Trophoblast cell (in vitro differentiated cells and primary cell): ENCODE measurements around the gene JMJD8.

Source experiments
- DNase-seq, 2 donors: peaks; one replicate each; pipeline ENCODE4 v3.0.0-alpha.2; 2016
- H2AFZ ChIP-seq: 2 replicates; pipeline ENCODE4 v1.6.1; 2013; ENCODE audit warnings: low read length, moderate library complexity, mild to moderate bottlenecking; ENCODE audit not compliant: insufficient read depth, poor library complexity
- H2AK5ac ChIP-seq: 2 replicates; pipeline ENCODE4 v1.6.1; 2013; ENCODE audit warnings: mild to moderate bottlenecking, low read length
- H2BK120ac ChIP-seq: 2 replicates; pipeline ENCODE4 v1.6.1; 2013; ENCODE audit warnings: low read length, mild to moderate bottlenecking, moderate library complexity; ENCODE audit not compliant: insufficient read depth, poor library complexity
- H2BK12ac ChIP-seq: 2 replicates; pipeline ENCODE4 v1.6.1; 2013; ENCODE audit warnings: mild to moderate bottlenecking, low read length, moderate library complexity
- H2BK5ac ChIP-seq: 2 replicates; pipeline ENCODE4 v1.6.1; 2013; ENCODE audit warnings: low read length, low read depth, moderate library complexity, mild to moderate bottlenecking; ENCODE audit not compliant: poor library complexity
- H3K14ac ChIP-seq: 2 replicates; pipeline ENCODE4 v1.6.1; 2013; ENCODE audit warnings: mild to moderate bottlenecking, low read length
- H3K18ac ChIP-seq: 2 replicates; pipeline ENCODE4 v1.6.1; 2013; ENCODE audit warnings: mild to moderate bottlenecking, low read length
- H3K23ac ChIP-seq: 2 replicates; pipeline ENCODE4 v1.6.1; 2013; ENCODE audit warnings: low read length
- H3K27ac ChIP-seq: 2 replicates; pipeline ENCODE4 v1.5.1; 2013; ENCODE audit warnings: low read depth, mild to moderate bottlenecking, inconsistent platforms, low read length, moderate library complexity
- H3K27me3 ChIP-seq: 2 replicates; pipeline ENCODE4 v1.6.1; 2013; ENCODE audit warnings: inconsistent platforms, mild to moderate bottlenecking, low read length, moderate library complexity; ENCODE audit not compliant: insufficient read depth
- H3K36me3 ChIP-seq, 2 experiments: 1 replicate in 1 of 2; 2 replicates in 1 of 2; pipeline ENCODE4 v1.6.1; 2013; ENCODE audit warnings: low read length in 2 of 2, mild to moderate bottlenecking in 2 of 2, moderate library complexity in 1 of 2; ENCODE audit not compliant: insufficient read depth in 2 of 2, control insufficient read depth in 1 of 2
- H3K4ac ChIP-seq: 2 replicates; pipeline ENCODE4 v1.6.1; 2013; ENCODE audit warnings: low read depth, mild to moderate bottlenecking, low read length, moderate library complexity
- H3K4me1 ChIP-seq, 2 experiments: 1 replicate in 1 of 2; 2 replicates in 1 of 2; pipeline ENCODE4 v1.6.1; 2013; ENCODE audit warnings: low read length in 2 of 2, mild to moderate bottlenecking in 2 of 2, moderate library complexity in 1 of 2; ENCODE audit not compliant: insufficient read depth in 2 of 2, control insufficient read depth in 1 of 2
- H3K4me2 ChIP-seq: 2 replicates; pipeline ENCODE4 v1.6.1; 2013; ENCODE audit warnings: inconsistent platforms, mild to moderate bottlenecking, low read length, moderate library complexity
- H3K4me3 ChIP-seq: 2 replicates; pipeline ENCODE4 v1.5.1; 2013; ENCODE audit warnings: mild to moderate bottlenecking, low read depth, low read length, inconsistent platforms
- H3K79me1 ChIP-seq: one replicate; pipeline ENCODE4 v1.6.1; 2013; ENCODE audit warnings: low read length
- H3K79me2 ChIP-seq: 2 replicates; pipeline ENCODE4 v1.6.1; 2013; ENCODE audit warnings: low read length, mild to moderate bottlenecking; ENCODE audit not compliant: control insufficient read depth, insufficient read depth, poor library complexity
- H3K9ac ChIP-seq: 2 replicates; pipeline ENCODE4 v1.6.1; 2013; ENCODE audit warnings: mild to moderate bottlenecking, low read length
- H3K9me3 ChIP-seq: 2 replicates; pipeline ENCODE4 v1.6.1; 2013; ENCODE audit warnings: low read depth, mild to moderate bottlenecking, control low read depth, inconsistent platforms, low read length; ENCODE audit not compliant: insufficient read depth
- H4K12ac ChIP-seq: 2 replicates; pipeline ENCODE4 v1.6.1; 2013; ENCODE audit warnings: low read depth, mild to moderate bottlenecking, low read length, moderate library complexity
- H4K8ac ChIP-seq: 2 replicates; pipeline ENCODE4 v1.6.1; 2013; ENCODE audit warnings: low read depth, mild to moderate bottlenecking, low read length, moderate library complexity
- H4K91ac ChIP-seq: one replicate; pipeline ENCODE4 v1.6.1; 2013; ENCODE audit warnings: low read depth, mild to moderate bottlenecking, low read length, moderate library complexity
- WGBS: extraction: QIAGEN DNeasy Blood & Tissue Kit; methylation state at CpG from one replicate; pipeline ENCODE4 v1.1.7; 2013; ENCODE audit warnings: missing lambda C conversion rate; ENCODE audit not compliant: insufficient read length, insufficient coverage; ENCODE audit errors: extremely low coverage; 5-methylcytosine and 5-hydroxymethylcytosine counted together

The JMJD8 gene

DNA sequence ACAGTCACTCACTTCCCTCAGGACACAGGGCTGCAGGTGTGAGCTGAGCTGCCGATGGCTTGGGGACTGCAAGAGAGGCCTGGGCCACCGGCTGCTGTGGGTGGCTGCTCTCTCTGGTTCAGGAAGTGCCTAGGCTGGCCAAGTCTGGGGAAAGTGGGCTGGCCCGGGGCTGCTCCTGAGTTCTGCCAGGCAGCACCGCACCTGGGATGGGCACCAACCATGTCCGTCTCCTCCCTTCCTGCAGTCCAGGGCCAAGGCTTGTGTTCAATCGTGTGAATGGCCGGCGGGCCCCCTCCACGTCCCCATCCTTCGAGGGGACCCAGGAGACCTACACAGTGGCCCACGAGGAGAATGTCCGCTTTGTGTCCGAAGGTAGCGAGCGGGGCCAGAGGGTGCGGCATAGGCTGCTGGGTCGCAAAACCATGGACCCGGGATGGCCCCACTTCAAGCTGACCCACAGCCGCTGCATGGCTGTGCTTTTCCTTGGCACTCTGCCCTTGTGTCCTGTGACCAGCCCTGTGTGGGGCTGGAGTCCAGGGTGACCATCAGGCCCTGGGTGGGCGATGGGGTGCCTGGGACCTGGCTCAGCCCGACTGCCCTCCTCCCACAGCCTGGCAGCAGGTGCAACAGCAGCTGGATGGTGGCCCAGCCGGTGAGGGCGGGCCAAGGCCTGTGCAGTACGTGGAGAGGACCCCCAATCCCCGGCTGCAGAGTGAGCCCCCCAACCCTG lies 36.8 kb downstream of the JMJD8 start:
- H2AK5ac ChIP-seq: no peak overlapping the region
- H2BK120ac ChIP-seq: no peak overlapping the region
- H3K9me3 ChIP-seq: peaks cover 1% of the 10 kb centered on the region
- H4K8ac ChIP-seq: no peak overlapping the region
- H2BK5ac ChIP-seq: no peak overlapping the region
- H3K27ac ChIP-seq: no peak overlapping the region
- no peak overlapping the region for H3K18ac ChIP-seq
- peaks cover 3 to 9% of the 10 kb centered on the region in 2 experiments for H3K36me3 ChIP-seq
- peaks cover 7% of the 10 kb centered on the region for H3K79me2 ChIP-seq
- H3K4me3 ChIP-seq: no peak overlapping the region
- H3K4ac ChIP-seq: no peak overlapping the region
- WGBS: no CpG with 5 or more reads among the region's 25 CpGs
- no peak overlapping the region for H4K12ac ChIP-seq
- H2AFZ ChIP-seq: no peak overlapping the region
- H3K14ac ChIP-seq: no peak overlapping the region
- H3K23ac ChIP-seq: no peak overlapping the region
- H3K27me3 ChIP-seq: no peaks in the 10 kb centered on the region
- H3K4me2 ChIP-seq: no peak overlapping the region
- H3K9ac ChIP-seq: no peak overlapping the region
- H3K4me1 ChIP-seq: peaks cover 15 to 27% of the 10 kb centered on the region in 2 experiments
- peaks cover 13% of the 10 kb centered on the region for H3K79me1 ChIP-seq
- DNase-seq: no peak
- no peak overlapping the region for H4K91ac ChIP-seq
- H2BK12ac ChIP-seq: no peak overlapping the region

DNA sequence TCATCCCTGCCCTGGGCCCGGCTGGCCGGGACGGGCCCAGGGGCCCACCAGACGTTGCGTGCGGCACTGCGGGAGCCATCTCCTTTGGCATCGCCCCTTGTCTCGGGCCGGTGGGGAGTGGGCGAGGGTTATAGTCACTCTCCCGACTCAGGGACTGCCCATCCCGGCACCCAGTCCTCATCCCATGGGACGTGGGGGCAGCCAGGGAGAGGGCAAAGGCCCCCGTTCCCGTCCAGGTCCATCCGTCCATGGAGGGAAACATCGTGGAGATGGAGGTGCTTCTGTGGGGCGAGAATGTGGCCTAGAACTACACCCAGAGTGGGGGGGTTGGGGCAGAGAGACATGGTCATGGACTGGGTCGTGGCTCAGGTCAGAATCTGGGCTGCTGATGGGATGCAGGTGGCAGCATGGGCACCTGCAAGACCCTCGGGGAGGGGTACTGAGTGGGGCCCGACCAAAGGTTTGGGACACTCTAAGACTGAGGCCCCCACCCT lies 37.4 kb downstream of the JMJD8 start:
- H3K18ac ChIP-seq: no peak overlapping the region
- H3K4me2 ChIP-seq: no peak overlapping the region
- peaks cover 2 to 6% of the 10 kb centered on the region in 2 experiments for H3K36me3 ChIP-seq
- no peak for DNase-seq
- H3K9me3 ChIP-seq: peaks cover 1% of the 10 kb centered on the region
- no peaks in the 10 kb centered on the region for H3K27me3 ChIP-seq
- H2AK5ac ChIP-seq: no peak overlapping the region
- H2BK120ac ChIP-seq: no peak overlapping the region
- no peak overlapping the region for H4K8ac ChIP-seq
- peaks cover 16 to 29% of the 10 kb centered on the region in 2 experiments for H3K4me1 ChIP-seq
- H4K12ac ChIP-seq: no peak overlapping the region
- H3K4me3 ChIP-seq: no peak overlapping the region
- peaks cover 9% of the 10 kb centered on the region for H3K79me2 ChIP-seq
- H3K27ac ChIP-seq: no peak overlapping the region
- no peak overlapping the region for H3K4ac ChIP-seq
- H3K9ac ChIP-seq: no peak overlapping the region
- H2BK12ac ChIP-seq: no peak overlapping the region
- H4K91ac ChIP-seq: no peak overlapping the region
- H2AFZ ChIP-seq: no peak overlapping the region
- WGBS: no CpG with 5 or more reads among the region's 22 CpGs
- H3K14ac ChIP-seq: no peak overlapping the region
- H3K23ac ChIP-seq: no peak overlapping the region
- H3K79me1 ChIP-seq: peaks cover 17% of the 10 kb centered on the region
- H2BK5ac ChIP-seq: no peak overlapping the region

DNA sequence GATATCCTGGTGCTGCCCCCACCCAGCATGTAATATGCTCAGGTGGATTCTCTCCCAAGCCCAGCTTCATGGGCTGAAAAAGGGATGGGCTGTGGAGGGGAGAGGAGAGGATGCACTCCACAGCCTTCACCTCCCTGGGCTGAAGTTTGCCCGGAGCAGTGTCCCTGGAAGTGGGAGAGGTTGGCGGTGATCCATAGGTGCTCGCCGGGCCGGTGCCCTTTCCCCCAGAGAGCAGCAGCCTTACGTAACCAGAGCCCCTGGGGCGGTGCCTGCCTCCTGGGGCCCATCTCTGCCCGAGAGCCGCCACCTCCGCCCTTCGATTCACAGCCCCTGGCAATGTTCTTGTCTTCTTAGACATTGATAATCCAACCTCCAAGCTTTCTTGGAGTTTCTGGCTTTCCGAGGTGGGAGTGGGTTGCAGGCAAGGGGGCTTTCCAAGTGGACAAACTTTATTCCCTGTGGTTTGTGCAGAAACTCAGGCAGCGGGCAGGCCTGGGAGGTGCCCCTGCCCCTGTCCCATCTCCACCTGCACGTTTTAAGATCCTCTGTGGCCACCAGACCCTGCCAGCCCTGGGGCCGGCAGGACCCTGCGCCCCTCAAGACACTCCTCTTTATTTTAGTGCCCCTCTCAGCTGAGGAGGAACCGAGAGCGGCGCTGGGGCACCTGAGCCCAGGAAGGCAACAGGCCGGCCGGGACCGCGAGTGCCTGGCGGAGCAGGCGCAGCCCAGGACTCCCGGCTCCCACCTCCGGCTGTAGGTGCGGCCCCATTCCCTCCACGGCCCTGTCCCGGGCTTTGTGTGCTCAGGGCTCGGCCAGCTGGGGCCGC lies 38.1 kb downstream of the JMJD8 start:
- no peak overlapping the region for H2BK120ac ChIP-seq
- no peak overlapping the region for H3K14ac ChIP-seq
- no peak overlapping the region for H2BK5ac ChIP-seq
- peaks cover 21% of the 10 kb centered on the region for H3K79me1 ChIP-seq
- no peak overlapping the region for H3K4me3 ChIP-seq
- no peak overlapping the region for H3K23ac ChIP-seq
- peaks cover 12% of the 10 kb centered on the region for H3K79me2 ChIP-seq
- no peak overlapping the region for H3K9ac ChIP-seq
- no peaks in the 10 kb centered on the region for H3K27me3 ChIP-seq
- no peak overlapping the region for H2AK5ac ChIP-seq
- H3K36me3 ChIP-seq: peaks cover 0 to 4% of the 10 kb centered on the region in 2 experiments
- peaks cover 1% of the 10 kb centered on the region for H3K9me3 ChIP-seq
- H4K12ac ChIP-seq: no peak overlapping the region
- no peak overlapping the region for H2BK12ac ChIP-seq
- peak; percentile 86 to 91 for DNase-seq
- no peak overlapping the region for H3K4me2 ChIP-seq
- H2AFZ ChIP-seq: no peak overlapping the region
- H4K8ac ChIP-seq: no peak overlapping the region
- H3K4me1 ChIP-seq: peaks cover 20 to 33% of the 10 kb centered on the region in 2 experiments
- no peak overlapping the region for H4K91ac ChIP-seq
- H3K4ac ChIP-seq: no peak overlapping the region
- no CpG with 5 or more reads among the region's 32 CpGs for whole genome bisulfite sequencing
- H3K18ac ChIP-seq: no peak overlapping the region
- H3K27ac ChIP-seq: no peak overlapping the region

DNA sequence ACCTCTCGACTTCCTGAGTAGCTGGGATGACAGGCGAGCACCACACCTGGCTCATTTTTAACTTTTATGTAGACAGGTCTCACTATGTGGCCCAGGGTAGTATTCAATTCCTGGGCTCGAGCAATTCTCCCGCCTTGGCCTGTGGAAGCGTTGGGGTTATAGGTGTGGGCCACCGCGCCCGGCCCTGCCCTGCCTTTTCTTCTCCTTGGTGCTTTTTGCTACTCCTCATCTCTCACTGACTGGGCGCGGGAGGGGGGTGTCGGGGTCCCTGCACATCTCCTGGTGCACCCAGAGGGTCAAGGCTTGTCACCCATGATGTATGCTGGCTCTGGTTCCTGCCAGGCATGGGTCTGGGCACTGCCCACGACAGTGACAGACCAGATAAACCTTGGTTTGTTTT lies 39.6 kb downstream of the JMJD8 start:
- Histone ChIP-seq H3K4me1 (peaks cover 20 to 33% of the 10 kb centered on the region in 2 experiments), H2BK12ac (no peak overlapping the region), H4K12ac (no peak overlapping the region), H3K9ac (no peak overlapping the region), H3K23ac (no peak overlapping the region), H2BK120ac (no peak overlapping the region), H3K27me3 (no peaks in the 10 kb centered on the region), H3K14ac (no peak overlapping the region), H3K9me3 (peaks cover 1% of the 10 kb centered on the region), H4K8ac (no peak overlapping the region), H3K36me3 (peaks cover 0 to 4% of the 10 kb centered on the region in 2 experiments), H3K4ac (no peak overlapping the region), H3K79me1 (peaks cover 19% of the 10 kb centered on the region), H3K27ac (no peak overlapping the region), H4K91ac (no peak overlapping the region), H3K4me3 (no peak overlapping the region), H3K18ac (no peak overlapping the region), H2AFZ (no peak overlapping the region), H3K4me2 (no peak overlapping the region), H2BK5ac (no peak overlapping the region), H3K79me2 (peaks cover 11% of the 10 kb centered on the region), H2AK5ac (no peak overlapping the region)
- no CpG with 5 or more reads among the region's 12 CpGs for WGBS
- no peak for DNase-seq
